K562 (cell line): ENCODE data around the gene MED31.

Experiments used
- CTCF ChIP-seq, 3 experiments: IDR thresholded peaks in 2 of 3; conservative IDR thresholded peaks in 1 of 3; 2 replicates each; pipeline ENCODE4 v1.5.1; 2011 to 2012; ENCODE audit warnings: low read length in 3 of 3, mild to moderate bottlenecking in 3 of 3, control low read depth in 2 of 3, improper control_type of control experiment in 1 of 3, inconsistent platforms in 1 of 3, low read depth in 1 of 3, mixed read lengths in 1 of 3, moderate library complexity in 1 of 3; ENCODE audit not compliant: insufficient read depth in 2 of 3
- EHMT2 ChIP-seq: fragments of 450-650 bp; IDR thresholded peaks from 2 replicates; pipeline ENCODE4 v1.6.1; 2018; ENCODE audit warnings: antibody characterized with exemption
- EP300 ChIP-seq: IDR thresholded peaks from 2 replicates; pipeline ENCODE4 v1.6.1; 2012; ENCODE audit warnings: low read length, improper control_type of control experiment
- EZH2 ChIP-seq: IDR thresholded peaks from 2 replicates; pipeline ENCODE4 v1.6.1; 2012; ENCODE audit warnings: low read depth, mild to moderate bottlenecking, inconsistent platforms, low read length, borderline replicate concordance
- FOXK1 ChIP-seq: sonication (generic); formaldehyde crosslinking; IDR thresholded peaks from 2 replicates; pipeline ENCODE4 v1.8.0; 2022; ENCODE audit warnings: missing genetic modification reagents, mild to moderate bottlenecking, borderline replicate concordance
- HDAC6 ChIP-seq: IDR thresholded peaks from 2 replicates; pipeline ENCODE4 v1.6.1; 2012; ENCODE audit warnings: low read depth, mild to moderate bottlenecking, control low read depth, inconsistent platforms, low read length, moderate library complexity
- IRF2 ChIP-seq: sonication (generic); formaldehyde crosslinking; IDR thresholded peaks from 2 replicates; pipeline ENCODE4 v1.8.1; 2022; ENCODE audit warnings: mild to moderate bottlenecking, missing genetic modification reagents
- KAT7 ChIP-seq: sonication (generic); formaldehyde crosslinking; IDR thresholded peaks from 2 replicates; pipeline ENCODE4 v1.8.0; 2022; ENCODE audit warnings: missing genetic modification reagents, mild to moderate bottlenecking, borderline replicate concordance
- NFATC3 ChIP-seq: fragments of 450-650 bp; IDR thresholded peaks from 2 replicates; pipeline ENCODE4 v1.6.1; 2017; ENCODE audit warnings: mild to moderate bottlenecking
- ZFP1 ChIP-seq: fragments of 450-650 bp; formaldehyde crosslinking; IDR thresholded peaks from 2 replicates; pipeline ENCODE4 v1.4.0; 2020; ENCODE audit warnings: mild to moderate bottlenecking, mixed read lengths
- ZNF639 ChIP-seq, 2 experiments: fragments of 200-800 bp in 1 of 2; sonication (Bioruptor generic) in 1 of 2; sonication (generic) in 1 of 2; formaldehyde crosslinking in 1 of 2; IDR thresholded peaks in 1 of 2; conservative IDR thresholded peaks in 1 of 2; 2 replicates each; pipeline versions ENCODE4 v1.5.0 to v1.6.1; 2016 to 2020; ENCODE audit warnings: missing compliant biosample characterization in 1 of 2, missing genetic modification characterization in 1 of 2, missing genetic modification reagents in 1 of 2
- ZZZ3 ChIP-seq: fragments of 450-650 bp; IDR thresholded peaks from 2 replicates; pipeline ENCODE4 v1.6.1; 2016; ENCODE audit warnings: antibody characterized with exemption, mild to moderate bottlenecking, moderate library complexity
- TF ChIP-seq, protein P1 (sequence below): fragments of 250-450 bp; sonication (Bioruptor Pico); IDR thresholded peaks from 2 replicates; pipeline ENCODE4 v1.8.0; 2021; ENCODE audit warnings: moderate library complexity, mild to moderate bottlenecking, inconsistent platforms
- TF ChIP-seq, protein P2 (sequence below): fragments of 450-650 bp; IDR thresholded peaks from 2 replicates; pipeline ENCODE4 v1.6.1; 2016; ENCODE audit warnings: borderline replicate concordance

DNA sequence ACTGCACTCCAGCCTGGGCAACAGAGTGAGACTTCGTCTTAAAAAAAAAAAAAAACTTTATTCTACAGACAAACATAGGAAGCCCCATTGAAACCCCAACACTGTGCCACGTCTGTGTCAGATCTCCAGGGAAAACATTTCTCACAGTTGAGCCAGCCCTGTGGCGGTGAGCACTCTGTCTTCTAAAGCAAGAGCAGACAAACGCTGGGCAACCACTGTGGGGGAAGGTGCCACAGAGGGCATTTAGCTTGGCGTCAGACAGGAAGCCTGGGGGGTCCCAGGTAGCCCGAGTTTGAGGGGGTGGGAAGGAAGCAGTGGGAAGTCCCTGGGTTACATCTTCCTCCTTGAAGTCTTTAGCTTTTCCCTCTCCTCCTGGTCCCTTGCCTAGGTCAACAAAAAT, 16.1 kb upstream of the MED31 start:
- TF ChIP-seq EHMT2, result no peak
- no peak for TF ChIP-seq ZNF639 (CRISPR knock-in tag; conservative IDR thresholded peaks at IDR 0.05 in 1 of 2, IDR thresholded peaks at IDR 0.05 in 1 of 2)
- TF ChIP-seq, protein P1, sequence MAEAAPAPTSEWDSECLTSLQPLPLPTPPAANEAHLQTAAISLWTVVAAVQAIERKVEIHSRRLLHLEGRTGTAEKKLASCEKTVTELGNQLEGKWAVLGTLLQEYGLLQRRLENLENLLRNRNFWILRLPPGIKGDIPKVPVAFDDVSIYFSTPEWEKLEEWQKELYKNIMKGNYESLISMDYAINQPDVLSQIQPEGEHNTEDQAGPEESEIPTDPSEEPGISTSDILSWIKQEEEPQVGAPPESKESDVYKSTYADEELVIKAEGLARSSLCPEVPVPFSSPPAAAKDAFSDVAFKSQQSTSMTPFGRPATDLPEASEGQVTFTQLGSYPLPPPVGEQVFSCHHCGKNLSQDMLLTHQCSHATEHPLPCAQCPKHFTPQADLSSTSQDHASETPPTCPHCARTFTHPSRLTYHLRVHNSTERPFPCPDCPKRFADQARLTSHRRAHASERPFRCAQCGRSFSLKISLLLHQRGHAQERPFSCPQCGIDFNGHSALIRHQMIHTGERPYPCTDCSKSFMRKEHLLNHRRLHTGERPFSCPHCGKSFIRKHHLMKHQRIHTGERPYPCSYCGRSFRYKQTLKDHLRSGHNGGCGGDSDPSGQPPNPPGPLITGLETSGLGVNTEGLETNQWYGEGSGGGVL, result no peak
- TF ChIP-seq, protein P2, sequence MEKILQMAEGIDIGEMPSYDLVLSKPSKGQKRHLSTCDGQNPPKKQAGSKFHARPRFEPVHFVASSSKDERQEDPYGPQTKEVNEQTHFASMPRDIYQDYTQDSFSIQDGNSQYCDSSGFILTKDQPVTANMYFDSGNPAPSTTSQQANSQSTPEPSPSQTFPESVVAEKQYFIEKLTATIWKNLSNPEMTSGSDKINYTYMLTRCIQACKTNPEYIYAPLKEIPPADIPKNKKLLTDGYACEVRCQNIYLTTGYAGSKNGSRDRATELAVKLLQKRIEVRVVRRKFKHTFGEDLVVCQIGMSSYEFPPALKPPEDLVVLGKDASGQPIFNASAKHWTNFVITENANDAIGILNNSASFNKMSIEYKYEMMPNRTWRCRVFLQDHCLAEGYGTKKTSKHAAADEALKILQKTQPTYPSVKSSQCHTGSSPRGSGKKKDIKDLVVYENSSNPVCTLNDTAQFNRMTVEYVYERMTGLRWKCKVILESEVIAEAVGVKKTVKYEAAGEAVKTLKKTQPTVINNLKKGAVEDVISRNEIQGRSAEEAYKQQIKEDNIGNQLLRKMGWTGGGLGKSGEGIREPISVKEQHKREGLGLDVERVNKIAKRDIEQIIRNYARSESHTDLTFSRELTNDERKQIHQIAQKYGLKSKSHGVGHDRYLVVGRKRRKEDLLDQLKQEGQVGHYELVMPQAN, result no peak
- no peak for TF ChIP-seq IRF2 (CRISPR knock-in tag)
- no peak for TF ChIP-seq ZFP1 (CRISPR knock-in tag)
- no peak for TF ChIP-seq EP300
- TF ChIP-seq CTCF (IDR thresholded peaks at IDR 0.05 in 2 of 3, conservative IDR thresholded peaks at IDR 0.05 in 1 of 3; ENCODE audit: insufficient read depth in 2 of 3, low read depth in 1 of 3, low read length in 3 of 3), result no peak
- no peak for TF ChIP-seq KAT7 (CRISPR knock-in tag)
- no peak for TF ChIP-seq HDAC6
- no peak for TF ChIP-seq ZZZ3
- TF ChIP-seq NFATC3, result no peak
- no peak for TF ChIP-seq EZH2
- no peak for TF ChIP-seq FOXK1
